ENCODE results near the gene IGFL3.

GRCh38 chr19:46100344-46100743 is 24.1 kb downstream of the IGFL3 start:
- no peak for TF ChIP-seq POLR2A (IDR thresholded peaks at IDR 0.05)
- TF ChIP-seq CTCF (IDR thresholded peaks at IDR 0.05): no peak
